HFFc6 (cell line): ENCODE measurements around the gene AMIGO2. TPM values are rescaled to one million over a fixed set of nuclear protein-coding genes. Genes with fewer than 3 reads are reported as not detected.
A peak's percentile ranks its signal among the peaks of the same experiment; 100 is the strongest.

Experiments used
- DNase-seq: peaks from one replicate; pipeline ENCODE4 v3.0.0-alpha.2; 2018
- H3K27ac Mint-ChIP-seq: 2 replicates; pipeline ENCODE4 v1.8.0; 2020; ENCODE audit warnings: mild to moderate bottlenecking, mixed read lengths
- H3K27me3 Mint-ChIP-seq: 2 replicates; pipeline ENCODE4 v1.8.0; 2021; ENCODE audit warnings: mild to moderate bottlenecking, moderate library complexity, mixed read lengths; ENCODE audit not compliant: insufficient read depth
- H3K36me3 Mint-ChIP-seq: 2 replicates; pipeline ENCODE4 v1.8.0; 2021; ENCODE audit warnings: low read depth, mixed read lengths
- H3K4me1 Mint-ChIP-seq: 2 replicates; pipeline ENCODE4 v1.8.0; 2020; ENCODE audit warnings: low read depth, mixed read lengths
- H3K4me3 Mint-ChIP-seq: 2 replicates; pipeline ENCODE4 v1.8.0; 2020; ENCODE audit warnings: mild to moderate bottlenecking, moderate library complexity, mixed read lengths
- H3K9me3 Mint-ChIP-seq: 2 replicates; pipeline ENCODE4 v1.8.0; 2020; ENCODE audit warnings: mild to moderate bottlenecking, mixed read lengths
- CTCF ChIP-seq: fragments of 200-600 bp; sonication (generic); IDR thresholded peaks from 2 replicates; pipeline ENCODE4 v1.5.0; 2021; ENCODE audit warnings: antibody characterized with exemption, mild to moderate bottlenecking
- total RNA-seq, 6 experiments: library from RNA; stranded (reverse); fragmentation: NEBNext Ultra II Directional; extraction: Animal tissue kit (Norgen Biotek cat#: 25700); gene quantifications; 2 replicates in 1 of 6; 3 replicates in 5 of 6; pipeline ENCODE4 v1.2.3, GENCODE V29; 2021

AMIGO2 gene
- total RNA-seq, 6 experiments from 2014 or later: 46.6 to 82.4 (median 60.7) TPM

- Mint-ChIP-seq H3K27me3 (no peaks in the 10 kb centered on the region), H3K27ac (no peak overlapping the region), H3K4me1 (peaks cover 94% of the 10 kb centered on the region), H3K4me3 (no peak overlapping the region), H3K9me3 (no peaks in the 10 kb centered on the region), H3K36me3 (no peaks in the 10 kb centered on the region)
- TF ChIP-seq CTCF: no peak
- no peak for DNase-seq
Observed at GRCh38 chr12:47098099-47098498, 18.3 kb upstream of the AMIGO2 start.

- Mint-ChIP-seq H3K36me3 (no peaks in the 10 kb centered on the region), H3K27ac (peak overlapping the region; percentile 76), H3K4me3 (peak overlapping the region; percentile 63), H3K4me1 (peaks cover 94% of the 10 kb centered on the region), H3K9me3 (no peaks in the 10 kb centered on the region), H3K27me3 (no peaks in the 10 kb centered on the region)
- no peak for TF ChIP-seq CTCF
- DNase-seq: peak; percentile 50
Observed at GRCh38 chr12:47097276-47097896, 17.6 kb upstream of the AMIGO2 start.

DNA sequence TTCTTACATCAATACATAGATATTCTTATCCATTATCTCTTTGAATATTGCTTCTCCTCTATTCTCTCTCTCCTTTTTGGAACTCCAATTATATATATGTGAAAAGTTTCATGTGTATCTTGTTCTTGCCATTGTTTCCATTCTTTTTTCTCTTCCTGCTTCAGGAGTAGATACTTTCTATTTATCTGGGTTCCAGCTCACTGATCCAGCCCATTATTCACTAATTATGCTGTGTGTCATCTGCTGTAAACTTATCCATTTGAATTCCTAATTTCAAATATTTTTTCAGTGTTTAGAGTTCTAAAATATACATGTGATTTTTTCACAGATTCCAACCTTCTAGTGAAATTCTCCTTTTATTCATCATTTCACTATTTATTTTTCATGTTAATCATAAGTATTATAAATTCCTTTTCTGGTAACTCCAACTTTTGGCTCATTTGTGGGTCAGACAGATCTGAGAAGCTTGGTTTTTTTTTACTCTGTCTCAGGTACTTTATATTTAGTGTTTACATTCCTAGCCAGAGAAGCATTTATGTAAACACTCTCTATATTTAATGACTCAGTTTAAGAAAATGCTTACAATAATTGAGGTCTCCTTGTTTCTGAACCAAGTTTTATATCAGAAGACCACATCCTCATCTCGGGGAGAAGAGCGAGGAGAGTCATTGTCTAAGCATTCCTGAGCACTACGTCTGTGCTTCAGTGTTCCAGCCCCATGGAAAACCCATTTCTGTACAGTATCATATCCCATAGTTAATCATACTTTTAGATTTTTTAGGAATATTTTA is 15.9 kb upstream of the AMIGO2 start:
- peak overlapping the region; percentile 85 for H3K27ac Mint-ChIP-seq
- no peaks in the 10 kb centered on the region for H3K27me3 Mint-ChIP-seq
- H3K9me3 Mint-ChIP-seq: peaks cover 7% of the 10 kb centered on the region
- H3K4me1 Mint-ChIP-seq: peaks cover 83% of the 10 kb centered on the region
- peak overlapping the region; percentile 81 for H3K4me3 Mint-ChIP-seq
- H3K36me3 Mint-ChIP-seq: peaks cover 12% of the 10 kb centered on the region
- no peak for TF ChIP-seq CTCF
- DNase-seq: peak; percentile 76

DNA sequence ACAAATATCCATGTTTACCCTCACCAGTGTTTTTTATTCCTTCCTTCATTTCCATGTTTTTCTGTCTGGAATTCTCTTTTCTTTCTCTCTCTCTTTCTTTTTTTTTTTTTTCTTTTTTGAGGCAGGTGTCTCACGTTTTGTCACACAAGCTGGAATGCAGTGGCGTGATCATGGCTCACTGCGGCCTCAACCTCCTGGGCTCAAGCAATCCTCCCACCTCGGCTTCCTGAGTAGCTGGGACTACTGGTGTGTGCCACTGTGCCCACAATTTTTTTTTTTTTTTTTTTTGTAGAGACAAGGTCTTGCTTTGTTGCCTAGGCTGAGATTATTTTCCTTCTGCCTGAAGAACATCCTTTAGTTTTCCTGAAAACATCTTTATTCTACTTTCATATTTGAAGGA is 15.0 kb upstream of the AMIGO2 start:
- Mint-ChIP-seq H3K27me3 (no peaks in the 10 kb centered on the region), H3K9me3 (peaks cover 15% of the 10 kb centered on the region), H3K27ac (peak overlapping the region; percentile 85), H3K36me3 (peaks cover 20% of the 10 kb centered on the region), H3K4me1 (peaks cover 75% of the 10 kb centered on the region), H3K4me3 (peak overlapping the region; percentile 81)
- TF ChIP-seq CTCF: no peak
- no peak for DNase-seq

- H3K9me3 Mint-ChIP-seq: peaks cover 15% of the 10 kb centered on the region
- peaks cover 29% of the 10 kb centered on the region for H3K36me3 Mint-ChIP-seq
- no peak overlapping the region for H3K27ac Mint-ChIP-seq
- no peak for TF ChIP-seq CTCF
- H3K4me3 Mint-ChIP-seq: no peak overlapping the region
- no peak for DNase-seq
- no peaks in the 10 kb centered on the region for H3K27me3 Mint-ChIP-seq
- H3K4me1 Mint-ChIP-seq: peaks cover 72% of the 10 kb centered on the region
Observed at GRCh38 chr12:47091009-47091408, 11.2 kb upstream of the AMIGO2 start.
